ENCODE data around the gene DCAF16. TPM values are rescaled to one million over a fixed set of nuclear protein-coding genes. Genes with fewer than 3 reads are reported as not detected.

DCAF16 gene
- total and polyA plus RNA-seq, 8 donors, result 23.1 to 74.1 (median 63.5) TPM

DNA sequence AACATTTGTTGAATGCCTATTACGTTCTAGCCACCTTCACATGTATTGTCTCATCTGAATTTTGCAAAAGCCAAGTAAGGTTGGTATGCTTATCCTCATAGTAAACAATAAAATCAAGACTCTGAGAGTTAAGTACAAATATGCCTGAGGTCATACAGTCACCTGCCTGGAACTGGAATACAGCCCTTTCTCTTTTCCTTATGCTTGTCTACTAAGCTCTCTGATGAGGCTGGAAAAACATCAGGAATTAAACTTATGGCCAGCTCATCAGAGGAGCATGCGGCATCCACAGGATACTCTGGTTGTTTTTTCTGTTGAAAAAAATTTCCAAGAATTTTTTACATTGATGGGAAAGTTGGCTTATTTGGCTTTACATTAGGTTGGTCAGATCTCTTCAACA, 35.7 kb upstream of the DCAF16 start:
- TF ChIP-seq, protein P1, sequence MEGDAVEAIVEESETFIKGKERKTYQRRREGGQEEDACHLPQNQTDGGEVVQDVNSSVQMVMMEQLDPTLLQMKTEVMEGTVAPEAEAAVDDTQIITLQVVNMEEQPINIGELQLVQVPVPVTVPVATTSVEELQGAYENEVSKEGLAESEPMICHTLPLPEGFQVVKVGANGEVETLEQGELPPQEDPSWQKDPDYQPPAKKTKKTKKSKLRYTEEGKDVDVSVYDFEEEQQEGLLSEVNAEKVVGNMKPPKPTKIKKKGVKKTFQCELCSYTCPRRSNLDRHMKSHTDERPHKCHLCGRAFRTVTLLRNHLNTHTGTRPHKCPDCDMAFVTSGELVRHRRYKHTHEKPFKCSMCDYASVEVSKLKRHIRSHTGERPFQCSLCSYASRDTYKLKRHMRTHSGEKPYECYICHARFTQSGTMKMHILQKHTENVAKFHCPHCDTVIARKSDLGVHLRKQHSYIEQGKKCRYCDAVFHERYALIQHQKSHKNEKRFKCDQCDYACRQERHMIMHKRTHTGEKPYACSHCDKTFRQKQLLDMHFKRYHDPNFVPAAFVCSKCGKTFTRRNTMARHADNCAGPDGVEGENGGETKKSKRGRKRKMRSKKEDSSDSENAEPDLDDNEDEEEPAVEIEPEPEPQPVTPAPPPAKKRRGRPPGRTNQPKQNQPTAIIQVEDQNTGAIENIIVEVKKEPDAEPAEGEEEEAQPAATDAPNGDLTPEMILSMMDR (IDR thresholded peaks at IDR 0.05), result no peak

DNA sequence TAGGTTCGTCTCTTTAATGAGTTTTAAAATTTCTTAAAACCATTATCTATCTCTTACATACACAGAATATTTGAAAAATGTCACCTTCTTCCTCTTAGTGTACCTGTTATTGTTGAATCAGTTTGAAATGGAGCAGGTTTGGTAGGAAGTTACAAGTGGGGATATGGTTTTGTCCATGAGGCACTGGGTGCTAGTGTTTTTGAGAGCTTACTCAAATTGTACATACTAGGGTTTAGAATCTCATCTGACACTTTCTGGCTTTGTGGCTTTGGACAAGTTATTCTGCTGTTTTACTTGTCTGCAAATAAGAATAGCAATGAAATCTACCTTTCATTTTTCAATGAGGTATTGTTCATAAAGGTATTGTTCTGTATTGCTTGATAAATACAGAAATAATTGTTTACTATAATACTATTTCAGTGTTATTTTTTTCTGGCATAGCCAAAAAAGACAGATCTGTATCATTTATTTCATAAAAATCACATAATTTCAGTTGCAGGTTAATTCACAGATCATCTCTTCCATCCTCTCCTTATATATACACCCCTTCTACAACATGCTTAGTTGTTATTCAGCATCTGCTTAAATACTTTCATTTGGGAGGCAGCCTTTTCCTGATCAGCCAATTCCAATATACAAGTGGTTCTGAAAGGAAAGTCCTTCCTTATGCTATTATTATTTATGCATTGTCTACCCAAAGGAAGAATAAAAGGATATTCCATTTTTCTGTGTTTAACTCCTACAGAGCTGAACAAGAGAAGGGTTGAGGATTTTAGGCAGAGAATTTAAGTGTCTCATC, 13.5 kb upstream of the DCAF16 start:
- no peak for ATAC-seq
- Histone ChIP-seq H3K36me3 (no peaks in the 10 kb centered on the region), H3K27me3 (no peaks in the 10 kb centered on the region), H3K27ac (no peak overlapping the region), H3K9me3 (no peaks in the 10 kb centered on the region), H3K4me1 (no peaks in the 10 kb centered on the region), H3K4me3 (no peak overlapping the region)
- intact Hi-C loops (cut with DNase I), result no loop called here
- TF ChIP-seq, protein P1 (IDR thresholded peaks at IDR 0.05), result no peak
- no peak for DNase-seq

More for the DNA sequence above, 35.7 kb upstream of the DCAF16 start:
- no peak for ATAC-seq
- Histone ChIP-seq H3K27me3 (no peaks in the 10 kb centered on the region), H3K9me3 (no peaks in the 10 kb centered on the region), H3K4me1 (no peaks in the 10 kb centered on the region), H3K4me3 (no peak overlapping the region), H3K27ac (no peak overlapping the region), H3K36me3 (peaks cover 0 to 22% of the 10 kb centered on the region in 2 donors)
- intact Hi-C loops (cut with DNase I), result no loop called here
- DNase-seq, result no peak

DNA sequence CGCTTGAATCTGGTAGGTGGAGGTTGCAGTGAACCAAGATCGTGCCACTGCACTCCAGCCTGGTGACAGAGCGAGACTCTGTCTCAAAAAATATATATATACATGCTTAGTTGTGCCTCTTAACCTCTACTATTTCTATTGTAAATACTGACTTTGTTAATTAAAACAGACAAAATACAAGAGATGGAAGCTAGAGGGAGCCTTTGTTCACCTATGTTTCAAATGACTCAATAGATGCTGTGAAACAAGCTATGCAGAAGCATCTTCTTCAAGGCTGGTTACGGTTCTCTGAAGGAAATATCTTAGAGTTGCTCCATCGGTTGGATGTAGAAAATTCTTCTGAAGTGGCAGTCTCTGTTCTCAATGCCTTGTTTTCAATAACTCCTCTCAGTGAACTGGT, 6.5 kb upstream of the DCAF16 start:
- peak; percentile 88 for ATAC-seq

DNA sequence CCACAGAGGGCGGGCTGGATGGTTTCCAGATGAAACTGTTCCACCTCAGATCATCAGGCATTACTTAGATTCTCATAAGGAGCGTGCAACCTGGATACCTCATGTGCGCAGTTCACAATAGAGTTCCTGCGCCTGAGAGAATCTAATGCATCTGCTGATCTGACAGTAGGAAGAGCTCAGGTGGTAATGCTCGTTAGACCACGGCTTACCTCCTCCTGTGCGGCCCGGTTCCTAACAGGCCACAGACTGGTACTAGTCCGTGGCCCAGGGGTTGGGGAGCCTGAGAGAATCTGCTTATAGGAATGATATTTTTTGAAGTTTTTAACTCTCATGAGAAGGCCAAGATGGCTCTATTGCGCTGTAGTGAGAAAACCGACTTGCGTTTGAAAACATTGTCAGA, 5.6 kb upstream of the DCAF16 start:
- no peak for ATAC-seq
- H3K27ac ChIP-seq, result no peak overlapping the region
- peak in 1 of 4 donors; percentile 58 for DNase-seq
- H3K36me3 ChIP-seq, result no peaks in the 10 kb centered on the region
- TF ChIP-seq, protein P1 (IDR thresholded peaks at IDR 0.05), result no peak
- peaks cover 0 to 20% of the 10 kb centered on the region in 2 donors for H3K4me1 ChIP-seq
- no peaks in the 10 kb centered on the region for H3K27me3 ChIP-seq
- no peaks in the 10 kb centered on the region for H3K9me3 ChIP-seq
- intact Hi-C loops (cut with DNase I), result no loop called here
- no peak overlapping the region for H3K4me3 ChIP-seq

More for the DNA sequence above, 6.5 kb upstream of the DCAF16 start:
- peaks cover 0 to 11% of the 10 kb centered on the region in 2 donors for H3K4me1 ChIP-seq
- H3K36me3 ChIP-seq, result no peaks in the 10 kb centered on the region
- DNase-seq, result peak in 2 of 4 donors; percentile 22 to 56
- no peaks in the 10 kb centered on the region for H3K9me3 ChIP-seq
- TF ChIP-seq, protein P1 (IDR thresholded peaks at IDR 0.05), result peak; percentile 7 to 30
- no peak overlapping the region for H3K27ac ChIP-seq
- no peaks in the 10 kb centered on the region for H3K27me3 ChIP-seq
- intact Hi-C loops (cut with DNase I), result no loop called here
- H3K4me3 ChIP-seq, result no peak overlapping the region

DNA sequence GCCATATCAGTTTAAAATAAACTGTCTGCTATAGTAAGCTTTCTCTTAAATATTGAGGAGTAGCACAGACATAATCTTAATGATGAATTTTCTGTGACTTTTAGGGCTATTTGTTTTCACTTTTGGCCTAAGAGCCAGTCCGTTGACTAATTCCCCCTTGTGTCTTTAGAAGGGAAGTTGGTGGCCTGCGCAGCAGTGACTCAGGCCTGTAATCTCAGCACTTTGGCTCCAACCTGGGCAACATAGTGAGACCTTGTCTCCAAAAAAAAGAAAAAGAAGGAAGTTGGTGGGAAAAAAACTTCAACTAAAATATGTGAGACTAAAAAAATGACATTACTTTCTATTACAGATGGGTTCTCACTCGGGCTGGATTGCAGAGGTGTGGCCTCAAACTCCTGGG, 3.6 kb upstream of the DCAF16 start:
- Histone ChIP-seq H3K27ac (no peak overlapping the region), H3K4me3 (no peak overlapping the region), H3K9me3 (no peaks in the 10 kb centered on the region), H3K4me1 (peaks cover 5 to 30% of the 10 kb centered on the region in 2 donors), H3K36me3 (no peaks in the 10 kb centered on the region), H3K27me3 (no peaks in the 10 kb centered on the region)
- no peak for ATAC-seq
- DNase-seq, result no peak
- intact Hi-C loops (cut with DNase I), result no loop called here
- TF ChIP-seq, protein P1 (IDR thresholded peaks at IDR 0.05), result no peak
